HL-60 (cell line): ENCODE results near the gene AMH.

Experiments
- DNase-seq, 2 experiments: peaks; one replicate each; pipeline ENCODE4 v3.0.0-alpha.2; 2010 to 2020; ENCODE audit warnings: low read depth in 1 of 2, low spot score in 1 of 2
- H3K27ac ChIP-seq: fragments of 250-450 bp; sonication (Bioruptor Pico); replicated peaks from 2 replicates; pipeline ENCODE4 v1.5.1; 2020; ENCODE audit warnings: mild to moderate bottlenecking, moderate library complexity
- H3K27me3 ChIP-seq: fragments of 250-450 bp; sonication (Bioruptor Pico); 2 replicates; pipeline ENCODE4 v1.5.1; 2021; ENCODE audit warnings: mild to moderate bottlenecking, moderate library complexity; ENCODE audit not compliant: insufficient read depth, poor library complexity, severe bottlenecking
- H3K4me3 ChIP-seq: replicated peaks from 2 replicates; pipeline ENCODE4 v1.5.1; 2011; ENCODE audit warnings: mild to moderate bottlenecking, control low read depth, low read length; ENCODE audit not compliant: insufficient read depth
- GABPA ChIP-seq: IDR thresholded peaks from 2 replicates; pipeline ENCODE4 v1.6.1; 2012; ENCODE audit warnings: low read depth
- POLR2AphosphoS5 ChIP-seq: IDR thresholded peaks from 2 replicates; pipeline ENCODE4 v1.6.1; 2012; ENCODE audit warnings: low read depth
- SPI1 ChIP-seq: IDR thresholded peaks from 2 replicates; pipeline ENCODE4 v1.6.1; 2012; ENCODE audit warnings: low read depth, mild to moderate bottlenecking, borderline replicate concordance
- TF ChIP-seq, protein P1 (sequence below): IDR thresholded peaks from 2 replicates; pipeline ENCODE4 v1.6.1; 2012; ENCODE audit warnings: low read depth; ENCODE audit not compliant: insufficient replicate concordance
- TF ChIP-seq, protein P2 (sequence below): IDR thresholded peaks from one replicate; pipeline ENCODE4 v1.5.1; 2011; ENCODE audit warnings: low read length, control low read depth, inconsistent platforms; ENCODE audit not compliant: insufficient read depth

Gene AMH

DNA sequence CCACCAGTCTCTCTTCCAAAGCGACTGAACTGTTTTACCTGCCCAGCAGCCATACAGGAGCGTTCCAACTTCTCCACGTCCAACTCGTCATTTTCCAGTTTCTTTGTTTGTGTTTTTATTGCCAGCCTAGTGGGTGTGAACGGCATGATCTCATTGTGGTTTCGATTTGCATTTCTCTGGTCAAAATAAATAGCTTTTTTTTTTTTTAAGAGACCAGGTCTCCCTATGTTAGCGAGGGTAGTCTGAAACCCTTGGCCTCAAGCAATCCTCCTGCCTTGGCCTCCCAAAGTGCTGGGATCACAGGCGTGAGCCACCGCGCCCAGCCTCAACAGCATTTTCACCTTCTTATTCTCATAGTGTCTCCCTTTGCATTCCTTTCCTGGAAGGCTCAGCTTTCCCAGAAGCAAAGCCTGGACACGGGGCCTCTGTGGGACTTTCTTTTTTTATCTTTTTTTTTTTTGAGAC, 11.2 kb downstream of the AMH start:
- Histone ChIP-seq H3K27me3 (no peaks in the 10 kb centered on the region), H3K27ac (no peak overlapping the region), H3K4me3 (no peak overlapping the region)
- no peak for TF ChIP-seq SPI1
- TF ChIP-seq, protein P1, sequence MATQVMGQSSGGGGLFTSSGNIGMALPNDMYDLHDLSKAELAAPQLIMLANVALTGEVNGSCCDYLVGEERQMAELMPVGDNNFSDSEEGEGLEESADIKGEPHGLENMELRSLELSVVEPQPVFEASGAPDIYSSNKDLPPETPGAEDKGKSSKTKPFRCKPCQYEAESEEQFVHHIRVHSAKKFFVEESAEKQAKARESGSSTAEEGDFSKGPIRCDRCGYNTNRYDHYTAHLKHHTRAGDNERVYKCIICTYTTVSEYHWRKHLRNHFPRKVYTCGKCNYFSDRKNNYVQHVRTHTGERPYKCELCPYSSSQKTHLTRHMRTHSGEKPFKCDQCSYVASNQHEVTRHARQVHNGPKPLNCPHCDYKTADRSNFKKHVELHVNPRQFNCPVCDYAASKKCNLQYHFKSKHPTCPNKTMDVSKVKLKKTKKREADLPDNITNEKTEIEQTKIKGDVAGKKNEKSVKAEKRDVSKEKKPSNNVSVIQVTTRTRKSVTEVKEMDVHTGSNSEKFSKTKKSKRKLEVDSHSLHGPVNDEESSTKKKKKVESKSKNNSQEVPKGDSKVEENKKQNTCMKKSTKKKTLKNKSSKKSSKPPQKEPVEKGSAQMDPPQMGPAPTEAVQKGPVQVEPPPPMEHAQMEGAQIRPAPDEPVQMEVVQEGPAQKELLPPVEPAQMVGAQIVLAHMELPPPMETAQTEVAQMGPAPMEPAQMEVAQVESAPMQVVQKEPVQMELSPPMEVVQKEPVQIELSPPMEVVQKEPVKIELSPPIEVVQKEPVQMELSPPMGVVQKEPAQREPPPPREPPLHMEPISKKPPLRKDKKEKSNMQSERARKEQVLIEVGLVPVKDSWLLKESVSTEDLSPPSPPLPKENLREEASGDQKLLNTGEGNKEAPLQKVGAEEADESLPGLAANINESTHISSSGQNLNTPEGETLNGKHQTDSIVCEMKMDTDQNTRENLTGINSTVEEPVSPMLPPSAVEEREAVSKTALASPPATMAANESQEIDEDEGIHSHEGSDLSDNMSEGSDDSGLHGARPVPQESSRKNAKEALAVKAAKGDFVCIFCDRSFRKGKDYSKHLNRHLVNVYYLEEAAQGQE, result no peak
- TF ChIP-seq, protein P2, sequence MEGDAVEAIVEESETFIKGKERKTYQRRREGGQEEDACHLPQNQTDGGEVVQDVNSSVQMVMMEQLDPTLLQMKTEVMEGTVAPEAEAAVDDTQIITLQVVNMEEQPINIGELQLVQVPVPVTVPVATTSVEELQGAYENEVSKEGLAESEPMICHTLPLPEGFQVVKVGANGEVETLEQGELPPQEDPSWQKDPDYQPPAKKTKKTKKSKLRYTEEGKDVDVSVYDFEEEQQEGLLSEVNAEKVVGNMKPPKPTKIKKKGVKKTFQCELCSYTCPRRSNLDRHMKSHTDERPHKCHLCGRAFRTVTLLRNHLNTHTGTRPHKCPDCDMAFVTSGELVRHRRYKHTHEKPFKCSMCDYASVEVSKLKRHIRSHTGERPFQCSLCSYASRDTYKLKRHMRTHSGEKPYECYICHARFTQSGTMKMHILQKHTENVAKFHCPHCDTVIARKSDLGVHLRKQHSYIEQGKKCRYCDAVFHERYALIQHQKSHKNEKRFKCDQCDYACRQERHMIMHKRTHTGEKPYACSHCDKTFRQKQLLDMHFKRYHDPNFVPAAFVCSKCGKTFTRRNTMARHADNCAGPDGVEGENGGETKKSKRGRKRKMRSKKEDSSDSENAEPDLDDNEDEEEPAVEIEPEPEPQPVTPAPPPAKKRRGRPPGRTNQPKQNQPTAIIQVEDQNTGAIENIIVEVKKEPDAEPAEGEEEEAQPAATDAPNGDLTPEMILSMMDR, result no peak
- DNase-seq, result no peak

DNA sequence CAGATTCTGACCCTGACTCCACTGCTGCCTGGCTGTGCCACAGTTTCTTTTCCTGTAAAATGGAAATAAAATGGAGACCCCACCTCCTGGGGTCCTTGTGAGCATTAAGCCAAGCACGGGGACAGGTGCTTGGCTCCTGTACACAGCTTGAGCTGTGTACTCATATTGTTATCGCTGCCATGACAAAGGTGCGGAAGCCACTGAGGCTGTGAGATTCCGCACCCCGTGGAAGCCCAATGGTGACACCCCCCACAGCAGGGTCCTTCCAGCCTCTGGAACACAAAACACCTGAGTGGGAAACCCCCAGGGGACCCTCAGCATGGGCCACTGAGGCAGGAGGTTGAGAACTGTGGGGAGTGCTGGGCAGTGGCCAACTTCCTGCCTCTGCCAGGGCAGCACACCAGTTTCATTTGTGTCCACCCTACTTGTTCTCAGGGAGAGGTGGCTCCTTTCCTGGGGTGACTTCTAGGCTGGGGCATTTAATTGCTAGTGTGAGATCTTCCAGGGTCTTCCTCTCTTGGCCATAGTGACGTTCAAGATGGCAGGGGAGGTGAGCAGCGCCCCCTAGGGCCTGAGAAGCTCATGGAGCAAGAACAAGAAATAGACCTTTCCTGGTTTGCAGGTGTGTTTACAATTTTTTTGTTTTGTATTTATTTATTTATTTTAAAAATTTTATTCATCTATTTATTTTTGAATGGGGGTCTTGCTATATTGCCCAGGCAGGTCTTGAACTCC, 12.5 kb downstream of the AMH start:
- Histone ChIP-seq H3K27me3 (no peaks in the 10 kb centered on the region), H3K27ac (no peak overlapping the region), H3K4me3 (no peak overlapping the region)
- peak in 1 of 2 experiments; percentile 54 for DNase-seq
- no peak for TF ChIP-seq GABPA
- TF ChIP-seq, protein P1, result no peak
- TF ChIP-seq, protein P2, result peak; percentile 30
- TF ChIP-seq SPI1, result no peak
- no peak for TF ChIP-seq POLR2AphosphoS5

DNA sequence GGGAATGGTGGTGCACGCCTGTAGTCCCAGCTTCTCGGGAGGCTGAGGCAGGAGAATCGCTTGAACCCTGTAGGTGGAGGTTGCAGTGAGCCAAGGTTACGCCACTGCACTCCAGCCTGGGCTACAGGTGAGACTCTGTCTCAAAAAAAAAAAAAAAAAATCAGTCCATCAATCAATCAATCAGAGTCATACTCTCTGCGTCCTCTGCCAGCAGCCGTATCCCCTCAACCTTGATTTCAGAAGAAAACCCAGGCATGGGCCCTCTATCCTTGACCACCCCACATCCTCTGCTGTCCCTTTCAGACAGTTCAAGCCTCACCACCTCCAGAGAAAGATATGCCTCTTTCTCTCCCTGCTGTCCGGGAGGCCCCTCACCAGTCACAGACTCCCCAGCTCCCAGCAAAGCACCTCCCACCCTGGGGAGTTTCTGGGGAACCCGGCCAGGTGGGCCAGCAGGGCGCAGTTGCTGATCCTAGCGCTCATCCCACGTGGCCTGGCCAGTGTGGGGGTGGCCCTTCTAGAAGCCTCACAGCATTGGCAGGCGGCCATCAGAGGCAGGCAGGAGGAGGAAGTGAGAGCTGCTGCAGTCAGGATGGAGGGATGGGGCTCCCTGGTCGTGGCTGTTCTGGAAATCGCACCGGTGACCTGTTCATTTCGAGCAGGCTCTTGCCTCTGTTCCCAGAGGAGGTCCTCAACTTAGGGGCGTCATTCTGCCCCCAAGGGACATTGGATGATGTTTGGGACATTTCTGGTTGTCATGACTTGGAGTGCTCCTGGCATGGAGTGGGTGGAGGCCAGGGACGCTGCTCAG, 17.3 kb downstream of the AMH start:
- Histone ChIP-seq H3K27ac (peak overlapping the region; percentile 66), H3K4me3 (no peak overlapping the region), H3K27me3 (no peaks in the 10 kb centered on the region)
- DNase-seq, result peak; percentile 74 to 94
- peak; percentile 90 for TF ChIP-seq SPI1
- peak; percentile 85 for TF ChIP-seq POLR2AphosphoS5
- TF ChIP-seq, protein P1, result no peak
